Muscle layer of colon (tissue), 2 donors: Measurements from ENCODE around the gene MEX3A.
"Not testable (repeated sequence)": the region's sequence is repeated elsewhere in the genome, so short reads cannot be mapped to it uniquely, and the experiment has no call there.

Experiments
- H3K27ac ChIP-seq: one replicate; pipeline ENCODE4 v1.7.0; 2013; ENCODE audit warnings: low read depth, mild to moderate bottlenecking, low read length, moderate library complexity
- H3K27me3 ChIP-seq, 2 donors: one replicate each; pipeline ENCODE4 v1.7.0; 2013; ENCODE audit warnings: low read length in 2 of 2, mild to moderate bottlenecking in 2 of 2; ENCODE audit not compliant: insufficient read depth in 2 of 2, control insufficient read depth in 1 of 2
- H3K36me3 ChIP-seq: one replicate; pipeline ENCODE4 v1.7.0; 2013; ENCODE audit warnings: mild to moderate bottlenecking, low read length; ENCODE audit not compliant: insufficient read depth
- H3K4me1 ChIP-seq: one replicate; pipeline ENCODE4 v1.7.0; 2013; ENCODE audit warnings: mild to moderate bottlenecking, low read length; ENCODE audit not compliant: insufficient read depth
- H3K4me3 ChIP-seq, 2 donors: one replicate each; pipeline ENCODE4 v1.7.0; 2013; ENCODE audit warnings: low read length in 2 of 2, low read depth in 1 of 2, mild to moderate bottlenecking in 1 of 2, moderate library complexity in 1 of 2
- H3K9ac ChIP-seq: one replicate; pipeline ENCODE4 v1.7.0; 2013; ENCODE audit warnings: low read length
- H3K9me3 ChIP-seq: one replicate; pipeline ENCODE4 v1.7.0; 2013; ENCODE audit warnings: mild to moderate bottlenecking, low read length
- donor health status: abdominal sarcoma.
- donor health status: Adenocarcinoma of cecum.

MEX3A gene

GRCh38 chr1:156123356-156124196 is 41.3 kb upstream of the MEX3A start:
- Histone ChIP-seq H3K4me1 (peaks cover 90% of the 10 kb centered on the region), H3K9ac (peak overlapping the region; percentile 67), H3K4me3 (peak overlapping the region; percentile 49 to 64), H3K27ac (peak overlapping the region; percentile 95), H3K27me3 (no peaks in the 10 kb centered on the region), H3K36me3 (peaks cover 24% of the 10 kb centered on the region), H3K9me3 (no peaks in the 10 kb centered on the region)

GRCh38 chr1:156122519-156123355 is 40.5 kb upstream of the MEX3A start:
- Histone ChIP-seq H3K4me1 (peaks cover 90% of the 10 kb centered on the region), H3K27ac (peak overlapping the region; percentile 95), H3K27me3 (no peaks in the 10 kb centered on the region), H3K4me3 (peak overlapping the region; percentile 6 to 64), H3K9ac (peak overlapping the region; percentile 67), H3K9me3 (no peaks in the 10 kb centered on the region), H3K36me3 (peaks cover 21% of the 10 kb centered on the region)

- Histone ChIP-seq H3K27ac (peak overlapping the region; percentile 95), H3K4me3 (peak overlapping the region; percentile 6 to 64), H3K9me3 (no peaks in the 10 kb centered on the region), H3K27me3 (no peaks in the 10 kb centered on the region), H3K9ac (peak overlapping the region; percentile 67), H3K36me3 (peaks cover 21% of the 10 kb centered on the region), H3K4me1 (peaks cover 85% of the 10 kb centered on the region)
Observed at GRCh38 chr1:156122086-156122485, 39.8 kb upstream of the MEX3A start.

- Histone ChIP-seq H3K4me3 (peak overlapping the region; percentile 42 to 66), H3K9me3 (no peaks in the 10 kb centered on the region), H3K9ac (peak overlapping the region; percentile 61)
Observed at GRCh38 chr1:156121457-156121856, 39.2 kb upstream of the MEX3A start.

GRCh38 chr1:156121005-156121404 is 38.7 kb upstream of the MEX3A start:
- Histone ChIP-seq H3K4me3 (peak overlapping the region; percentile 42 to 66), H3K36me3 (peaks cover 21% of the 10 kb centered on the region), H3K9ac (peak overlapping the region; percentile 61), H3K27ac (peak overlapping the region; percentile 95), H3K4me1 (peaks cover 74% of the 10 kb centered on the region)
- H3K9me3 ChIP-seq, H3K27me3 ChIP-seq: not testable (repeated sequence)

More at GRCh38 chr1:156121457-156121856, 39.2 kb upstream of the MEX3A start:
- no peaks in the 10 kb centered on the region for H3K27me3 ChIP-seq
- H3K27ac ChIP-seq, result peak overlapping the region; percentile 95
- H3K4me1 ChIP-seq, result peaks cover 78% of the 10 kb centered on the region
- H3K36me3 ChIP-seq, result peaks cover 21% of the 10 kb centered on the region

GRCh38 chr1:156120318-156120717 is 38.1 kb upstream of the MEX3A start:
- Histone ChIP-seq H3K4me3 (peak overlapping the region; percentile 16 to 66), H3K9ac (peak overlapping the region; percentile 49)

GRCh38 chr1:156119503-156120209 is 37.4 kb upstream of the MEX3A start:
- peak overlapping the region; percentile 49 for H3K9ac ChIP-seq
- H3K4me3 ChIP-seq, result peak overlapping the region; percentile 16 to 66
- peak overlapping the region; percentile 95 for H3K27ac ChIP-seq

More at GRCh38 chr1:156120318-156120717, 38.1 kb upstream of the MEX3A start:
- Histone ChIP-seq H3K4me1 (peaks cover 69% of the 10 kb centered on the region), H3K27ac (peak overlapping the region; percentile 95), H3K27me3 (no peaks in the 10 kb centered on the region), H3K36me3 (peaks cover 21% of the 10 kb centered on the region), H3K9me3 (no peaks in the 10 kb centered on the region)

GRCh38 chr1:156118177-156118868 is 36.1 kb upstream of the MEX3A start:
- H3K36me3 ChIP-seq, result peaks cover 21% of the 10 kb centered on the region
- H3K9ac ChIP-seq, result peak overlapping the region; percentile 70
- no peaks in the 10 kb centered on the region for H3K9me3 ChIP-seq
- H3K4me1 ChIP-seq, result peaks cover 61% of the 10 kb centered on the region
- H3K27me3 ChIP-seq, result no peaks in the 10 kb centered on the region
- peak overlapping the region; percentile 25 to 100 for H3K4me3 ChIP-seq
- peak overlapping the region; percentile 90 for H3K27ac ChIP-seq

More at GRCh38 chr1:156119503-156120209, 37.4 kb upstream of the MEX3A start:
- H3K36me3 ChIP-seq, result peaks cover 21% of the 10 kb centered on the region
- H3K9me3 ChIP-seq, result no peaks in the 10 kb centered on the region
- H3K4me1 ChIP-seq, result peaks cover 62% of the 10 kb centered on the region
- H3K27me3 ChIP-seq, result no peaks in the 10 kb centered on the region

- Histone ChIP-seq H3K4me1 (peaks cover 58% of the 10 kb centered on the region), H3K36me3 (peaks cover 21% of the 10 kb centered on the region), H3K9ac (peak overlapping the region; percentile 70)
Observed at GRCh38 chr1:156117414-156118176, 35.3 kb upstream of the MEX3A start.

GRCh38 chr1:156116731-156117130 is 34.5 kb upstream of the MEX3A start:
- H3K9me3 ChIP-seq, H3K27me3 ChIP-seq: not testable (repeated sequence)
- Histone ChIP-seq H3K4me3 (peak overlapping the region; percentile 100), H3K9ac (peak overlapping the region; percentile 100), H3K36me3 (peaks cover 21% of the 10 kb centered on the region), H3K27ac (peak overlapping the region; percentile 100), H3K4me1 (peaks cover 60% of the 10 kb centered on the region)

More at GRCh38 chr1:156117414-156118176, 35.3 kb upstream of the MEX3A start:
- H3K4me3 ChIP-seq, result peak overlapping the region; percentile 25 to 100
- peak overlapping the region; percentile 90 for H3K27ac ChIP-seq
- H3K9me3 ChIP-seq, result no peaks in the 10 kb centered on the region
- no peaks in the 10 kb centered on the region for H3K27me3 ChIP-seq
